ENCODE data around the gene CLASP1. TPM values are rescaled to one million over a fixed set of nuclear protein-coding genes. Genes with fewer than 3 reads are reported as not detected.
"Not testable (repeated sequence)": the region's sequence is repeated elsewhere in the genome, so short reads cannot be mapped to it uniquely, and the experiment has no call there.

Gene CLASP1
- total RNA-seq, 2 experiments from 2014 or later = 33.8 to 72.4 TPM

- POLR2A ChIA-PET = interaction anchor here (0.5 to 1.0 kb wide), 3 partner anchors 8 to 14 kb away, joined by 3 to 5 read pairs (median 4); no protein-coding TSS in a partner anchor
- intact Hi-C loops (cut with micrococcal nuclease; ENCODE audit: unreplicated experiment) = no loop called here
- H3K79me2 ChIP-seq (ENCODE audit: insufficient read depth, low read depth, low read length) = peaks cover 21% of the 10 kb centered on the region; the same call in 1 of the 2 replicates
- no peak overlapping the region for H3K27ac ChIP-seq (ENCODE audit: low read depth, low read length, poor library complexity, severe bottlenecking)
- peak overlapping the region; percentile 54 for H3K4me2 ChIP-seq (ENCODE audit: low read length)
- no TSS peak for BruUV-seq (replicated peaks)
- no peak overlapping the region for H3K4me3 ChIP-seq (ENCODE audit: low read depth, low read length, poor library complexity, severe bottlenecking)
- H3K4me1 ChIP-seq (ENCODE audit: insufficient read depth, low read length, poor library complexity, severe bottlenecking) = peaks cover 12% of the 10 kb centered on the region
- H3K9me3 ChIP-seq (ENCODE audit: low read length) = peaks cover 3% of the 10 kb centered on the region; the same call in 1 of the 2 replicates
- H3K36me3 ChIP-seq (ENCODE audit: insufficient read depth, low read length) = no peaks in the 10 kb centered on the region
- H4K20me1 ChIP-seq (ENCODE audit: insufficient read depth, low read length) = peaks cover 9% of the 10 kb centered on the region; the same call in 1 of the 2 replicates
- CTCF ChIA-PET (ENCODE audit: unreplicated experiment) = no interaction called here
- no peaks in the 10 kb centered on the region for H3K9me2 ChIP-seq (ENCODE audit: insufficient read depth, low read length)
- TF ChIP-seq EZH2phosphoT487 (IDR thresholded peaks at IDR 0.05; ENCODE audit: borderline replicate concordance, low read depth, low read length) = no peak
- no peak for TF ChIP-seq CTCF (conservative IDR thresholded peaks at IDR 0.05; ENCODE audit: low read length)
- no peak overlapping the region for H2AFZ ChIP-seq (ENCODE audit: low read length)
- peak; percentile 51 for DNase-seq (ENCODE audit: low spot score)
Measured at GRCh38 chr2:121558329-121558728, 90.9 kb downstream of the CLASP1 start.

- BruUV-seq (replicated peaks) = no TSS peak
- Histone ChIP-seq H3K79me2 (ENCODE audit: insufficient read depth, low read depth, low read length) (peaks cover 37% of the 10 kb centered on the region), H3K36me3 (ENCODE audit: insufficient read depth, low read length) (no peaks in the 10 kb centered on the region), H3K27ac (ENCODE audit: low read depth, low read length, poor library complexity, severe bottlenecking) (no peak overlapping the region), H3K4me2 (ENCODE audit: low read length) (no peak overlapping the region), H3K4me3 (ENCODE audit: low read depth, low read length, poor library complexity, severe bottlenecking) (no peak overlapping the region), H2AFZ (ENCODE audit: low read length) (no peak overlapping the region), H3K4me1 (ENCODE audit: insufficient read depth, low read length, poor library complexity, severe bottlenecking) (peaks cover 19% of the 10 kb centered on the region), H3K9me3 (ENCODE audit: low read length) (peaks cover 15% of the 10 kb centered on the region; the same call in 1 of the 2 replicates), H3K9me2 (ENCODE audit: insufficient read depth, low read length) (no peaks in the 10 kb centered on the region), H4K20me1 (ENCODE audit: insufficient read depth, low read length) (peaks cover 14% of the 10 kb centered on the region; the same call in 1 of the 2 replicates)
- TF ChIP-seq CTCF (conservative IDR thresholded peaks at IDR 0.05; ENCODE audit: low read length) = no peak
- no peak for TF ChIP-seq EZH2phosphoT487 (IDR thresholded peaks at IDR 0.05; ENCODE audit: borderline replicate concordance, low read depth, low read length)
- ChIA-PET POLR2A (interaction anchor here (1.2 kb wide), 1 partner anchor 10 kb away, joined by 5 read pairs; no protein-coding TSS in a partner anchor), CTCF (ENCODE audit: unreplicated experiment) (interaction anchor here (1.1 kb wide), 1 partner anchor 23 kb away, joined by 3 read pairs; no protein-coding TSS in a partner anchor)
- intact Hi-C loops (cut with micrococcal nuclease; ENCODE audit: unreplicated experiment) = no loop called here
- no peak for DNase-seq (ENCODE audit: low spot score)
Measured at GRCh38 chr2:121555008-121555407, 94.3 kb downstream of the CLASP1 start.

GRCh38 chr2:121552477-121553180 lies 96.6 kb downstream of the CLASP1 start:
- intact Hi-C loops (cut with micrococcal nuclease; ENCODE audit: unreplicated experiment); CTCF ChIA-PET (ENCODE audit: unreplicated experiment): not testable (repeated sequence)
- POLR2A ChIA-PET = interaction anchor here (0.7 kb wide), 1 partner anchor 253 kb away, joined by 3 read pairs; no protein-coding TSS in a partner anchor

More at GRCh38 chr2:121552477-121553180, 96.6 kb downstream of the CLASP1 start:
- peaks cover 14% of the 10 kb centered on the region for H3K4me1 ChIP-seq (ENCODE audit: insufficient read depth, low read length, poor library complexity, severe bottlenecking)
- H3K36me3 ChIP-seq (ENCODE audit: insufficient read depth, low read length); H3K9me2 ChIP-seq (ENCODE audit: insufficient read depth, low read length); H2AFZ ChIP-seq (ENCODE audit: low read length); H3K27ac ChIP-seq (ENCODE audit: low read depth, low read length, poor library complexity, severe bottlenecking); H3K4me2 ChIP-seq (ENCODE audit: low read length); H4K20me1 ChIP-seq (ENCODE audit: insufficient read depth, low read length); BruUV-seq (replicated peaks); DNase-seq (ENCODE audit: low spot score); H3K4me3 ChIP-seq (ENCODE audit: low read depth, low read length, poor library complexity, severe bottlenecking): not testable (repeated sequence)
- peaks cover 28% of the 10 kb centered on the region; the same call in 1 of the 2 replicates for H3K9me3 ChIP-seq (ENCODE audit: low read length)
- H3K79me2 ChIP-seq (ENCODE audit: insufficient read depth, low read depth, low read length) = peaks cover 37% of the 10 kb centered on the region
